HG02763 (cell line): ENCODE measurements around the gene ST14.

Experiments used
- ATAC-seq: cut with Tn5 transposase; IDR thresholded peaks from one replicate; pipeline ENCODE4 v1.9.1; 2021; ENCODE audit warnings: mild to moderate bottlenecking, moderate library complexity; ENCODE audit not compliant: unreplicated experiment

ST14 gene

DNA sequence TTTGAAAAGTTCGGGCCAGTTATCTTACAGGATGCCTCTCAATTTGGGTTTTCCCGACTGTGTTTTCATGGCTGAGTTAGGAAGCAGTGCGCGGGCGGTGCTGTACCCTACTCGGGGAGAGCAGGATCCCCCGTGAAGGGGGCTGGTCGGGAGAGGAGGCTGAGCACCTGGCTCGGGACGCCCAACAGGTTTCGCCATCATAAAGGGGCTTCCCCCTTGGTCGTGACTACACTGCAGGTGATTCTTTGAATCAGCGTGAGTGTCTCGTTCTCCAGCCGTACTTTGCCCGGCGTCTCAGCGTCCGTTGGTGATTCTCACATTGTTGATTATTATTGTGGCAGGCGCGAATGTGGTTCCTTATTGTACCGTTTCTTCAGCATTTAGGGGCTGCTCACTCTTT lies 46.6 kb downstream of the ST14 start:
- no peak for ATAC-seq

DNA sequence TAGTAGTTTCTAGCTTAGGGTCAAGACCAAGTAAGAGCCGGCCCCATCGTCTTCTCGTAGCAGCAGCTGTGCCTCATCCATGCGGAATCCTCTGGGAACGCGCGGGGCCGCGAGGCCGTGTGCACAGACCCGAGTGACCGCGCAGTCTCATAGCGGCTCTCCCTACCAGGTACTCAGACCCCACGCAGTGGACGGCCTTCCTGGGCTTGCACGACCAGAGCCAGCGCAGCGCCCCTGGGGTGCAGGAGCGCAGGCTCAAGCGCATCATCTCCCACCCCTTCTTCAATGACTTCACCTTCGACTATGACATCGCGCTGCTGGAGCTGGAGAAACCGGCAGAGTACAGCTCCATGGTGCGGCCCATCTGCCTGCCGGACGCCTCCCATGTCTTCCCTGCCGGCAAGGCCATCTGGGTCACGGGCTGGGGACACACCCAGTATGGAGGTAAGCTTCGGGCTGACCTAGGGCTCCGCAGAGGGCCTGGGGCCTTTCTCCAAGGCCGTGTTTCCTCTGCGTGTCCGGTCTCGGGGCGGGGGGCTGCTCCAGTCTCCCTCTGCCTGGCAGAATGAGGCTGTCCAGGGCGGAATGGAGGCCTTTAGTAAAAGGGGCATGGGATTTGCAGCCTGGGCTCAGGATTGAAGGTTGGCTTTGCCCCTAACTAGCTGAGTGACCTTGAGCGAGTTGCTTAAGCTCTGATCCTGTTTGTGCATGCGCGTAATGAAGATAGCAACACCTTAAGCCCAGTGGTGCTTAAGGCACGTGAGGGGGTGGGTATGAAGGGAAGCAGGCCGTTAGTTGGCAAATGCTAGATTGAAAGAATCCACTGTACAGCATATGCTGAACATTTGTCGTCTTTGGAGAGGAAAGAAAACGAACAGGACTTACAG lies 48.9 kb downstream of the ST14 start:
- ATAC-seq = no peak

DNA sequence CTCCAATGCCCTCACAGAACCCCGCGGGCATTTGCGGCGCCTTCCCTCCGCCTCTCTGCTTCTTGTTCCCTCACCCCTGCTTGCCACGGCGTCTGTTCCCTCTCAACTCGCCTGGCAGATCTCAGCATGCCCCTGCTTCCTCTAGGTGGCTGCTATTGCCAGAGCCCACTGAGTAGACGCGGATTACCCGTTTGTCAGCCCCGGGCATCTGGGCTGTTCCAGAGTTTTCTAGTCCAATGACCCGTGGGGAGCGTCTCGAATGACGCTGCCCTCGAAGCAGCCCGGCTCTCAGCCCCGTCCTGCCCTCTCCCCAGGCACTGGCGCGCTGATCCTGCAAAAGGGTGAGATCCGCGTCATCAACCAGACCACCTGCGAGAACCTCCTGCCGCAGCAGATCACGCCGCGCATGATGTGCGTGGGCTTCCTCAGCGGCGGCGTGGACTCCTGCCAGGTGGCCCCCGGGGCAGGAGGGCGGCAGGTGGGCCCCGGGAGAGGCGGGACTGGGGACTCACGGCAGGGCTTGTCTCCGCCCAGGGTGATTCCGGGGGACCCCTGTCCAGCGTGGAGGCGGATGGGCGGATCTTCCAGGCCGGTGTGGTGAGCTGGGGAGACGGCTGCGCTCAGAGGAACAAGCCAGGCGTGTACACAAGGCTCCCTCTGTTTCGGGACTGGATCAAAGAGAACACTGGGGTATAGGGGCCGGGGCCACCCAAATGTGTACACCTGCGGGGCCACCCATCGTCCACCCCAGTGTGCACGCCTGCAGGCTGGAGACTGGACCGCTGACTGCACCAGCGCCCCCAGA lies 49.7 kb downstream of the ST14 start:
- no peak for ATAC-seq

DNA sequence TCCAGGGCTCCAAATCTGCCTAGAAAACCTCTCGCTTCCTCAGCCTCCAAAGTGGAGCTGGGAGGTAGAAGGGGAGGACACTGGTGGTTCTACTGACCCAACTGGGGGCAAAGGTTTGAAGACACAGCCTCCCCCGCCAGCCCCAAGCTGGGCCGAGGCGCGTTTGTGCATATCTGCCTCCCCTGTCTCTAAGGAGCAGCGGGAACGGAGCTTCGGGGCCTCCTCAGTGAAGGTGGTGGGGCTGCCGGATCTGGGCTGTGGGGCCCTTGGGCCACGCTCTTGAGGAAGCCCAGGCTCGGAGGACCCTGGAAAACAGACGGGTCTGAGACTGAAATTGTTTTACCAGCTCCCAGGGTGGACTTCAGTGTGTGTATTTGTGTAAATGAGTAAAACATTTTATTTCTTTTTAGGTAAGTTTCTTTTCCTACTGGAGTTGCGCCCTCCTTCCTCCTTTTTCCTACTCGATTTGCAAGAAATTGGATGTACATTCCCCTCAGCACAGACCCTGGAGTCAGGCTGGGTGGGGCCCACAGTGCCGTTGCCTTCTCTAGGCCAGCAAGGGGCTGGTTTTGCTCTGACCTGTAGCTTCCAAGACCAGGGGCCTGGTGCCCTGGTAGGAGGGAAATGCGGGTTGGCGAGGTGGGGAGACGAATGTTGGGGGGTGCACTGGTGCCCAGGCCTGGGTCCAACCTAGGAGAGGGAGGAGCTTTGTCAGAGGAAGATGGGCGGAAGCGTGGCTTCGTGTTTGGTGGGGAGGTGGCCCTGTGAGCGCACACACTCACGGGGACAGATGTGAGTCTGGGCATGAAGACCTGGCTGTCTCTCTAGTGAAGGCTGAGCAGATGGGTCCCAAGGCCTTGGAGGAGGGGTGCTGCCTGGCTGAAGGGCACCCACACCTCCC lies 50.6 kb downstream of the ST14 start:
- no peak for ATAC-seq

DNA sequence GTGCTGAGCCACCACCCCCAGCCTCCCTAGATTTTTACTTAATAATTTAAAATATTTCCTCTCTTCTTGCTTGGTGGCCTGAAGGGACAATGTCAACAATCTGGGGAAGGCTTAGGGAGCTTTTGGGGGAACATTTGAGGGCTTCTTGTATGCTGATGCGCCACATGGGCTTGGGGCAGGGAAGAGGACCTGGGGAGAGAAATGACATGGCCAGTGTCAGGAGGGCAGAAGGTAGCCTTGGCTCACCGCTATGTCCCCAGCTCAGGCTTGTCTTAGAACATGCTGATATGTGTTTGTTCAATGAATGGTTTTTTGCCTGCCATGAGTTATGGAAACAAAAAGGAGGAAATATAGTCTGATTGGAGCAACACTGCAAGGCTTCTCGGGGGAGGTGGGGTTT lies 51.6 kb downstream of the ST14 start:
- ATAC-seq = no peak

DNA sequence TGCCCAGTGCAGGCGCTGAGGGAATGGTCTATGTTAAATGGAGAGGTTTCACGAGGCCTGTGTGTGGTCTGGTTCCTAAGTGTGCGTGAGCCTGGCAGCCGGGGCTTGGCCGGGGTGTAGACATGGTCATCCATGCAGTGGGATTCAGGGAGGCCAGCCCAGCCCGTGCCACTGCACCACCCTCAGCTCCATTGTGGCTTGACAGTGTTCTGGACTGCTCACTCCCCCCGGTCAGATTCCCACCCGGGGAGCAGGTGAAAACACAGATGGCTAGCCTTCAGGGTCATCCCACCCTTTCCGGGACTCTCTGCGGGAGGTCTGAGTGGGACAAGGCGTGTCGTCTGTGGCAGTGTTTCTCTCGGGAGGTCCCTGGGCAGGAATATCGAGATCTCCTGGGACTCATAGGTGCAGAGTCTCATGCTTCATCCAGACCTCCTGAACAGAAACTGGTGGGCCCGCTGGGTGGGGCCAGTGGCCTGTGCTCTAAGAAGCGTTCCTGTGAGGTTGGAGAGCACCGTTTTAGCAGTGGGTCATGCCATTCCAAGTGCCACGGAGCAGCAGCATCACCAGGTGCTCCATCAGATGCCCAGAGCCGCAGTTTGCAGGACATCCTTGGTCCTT lies 52.3 kb downstream of the ST14 start:
- ATAC-seq = no peak

DNA sequence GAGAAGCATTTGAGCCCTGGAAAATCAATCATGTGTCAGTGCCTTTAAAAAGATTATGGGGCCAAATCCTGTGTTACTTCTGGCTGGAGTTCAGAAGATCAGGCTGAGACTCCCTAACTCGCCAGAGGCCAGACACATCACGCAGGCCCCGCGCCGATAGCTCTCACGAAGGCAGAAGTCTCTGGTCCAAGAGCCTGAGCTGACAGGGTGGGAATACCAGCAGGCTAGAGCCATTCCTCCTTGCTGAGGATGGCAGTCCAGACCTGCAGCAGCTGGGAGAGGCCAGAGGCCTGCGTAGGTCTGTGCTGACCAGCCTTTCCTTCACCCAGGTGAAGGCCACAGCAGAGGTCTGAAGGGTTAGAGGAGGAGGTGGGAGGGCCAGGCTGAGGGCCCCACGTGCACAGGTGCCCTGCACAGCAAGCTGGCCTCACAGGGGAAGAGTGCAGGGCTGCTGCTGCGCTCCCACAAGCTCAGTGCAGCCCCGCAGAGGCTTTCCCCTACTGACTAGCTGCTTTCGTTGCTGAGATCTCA lies 52.9 kb downstream of the ST14 start:
- no peak for ATAC-seq

DNA sequence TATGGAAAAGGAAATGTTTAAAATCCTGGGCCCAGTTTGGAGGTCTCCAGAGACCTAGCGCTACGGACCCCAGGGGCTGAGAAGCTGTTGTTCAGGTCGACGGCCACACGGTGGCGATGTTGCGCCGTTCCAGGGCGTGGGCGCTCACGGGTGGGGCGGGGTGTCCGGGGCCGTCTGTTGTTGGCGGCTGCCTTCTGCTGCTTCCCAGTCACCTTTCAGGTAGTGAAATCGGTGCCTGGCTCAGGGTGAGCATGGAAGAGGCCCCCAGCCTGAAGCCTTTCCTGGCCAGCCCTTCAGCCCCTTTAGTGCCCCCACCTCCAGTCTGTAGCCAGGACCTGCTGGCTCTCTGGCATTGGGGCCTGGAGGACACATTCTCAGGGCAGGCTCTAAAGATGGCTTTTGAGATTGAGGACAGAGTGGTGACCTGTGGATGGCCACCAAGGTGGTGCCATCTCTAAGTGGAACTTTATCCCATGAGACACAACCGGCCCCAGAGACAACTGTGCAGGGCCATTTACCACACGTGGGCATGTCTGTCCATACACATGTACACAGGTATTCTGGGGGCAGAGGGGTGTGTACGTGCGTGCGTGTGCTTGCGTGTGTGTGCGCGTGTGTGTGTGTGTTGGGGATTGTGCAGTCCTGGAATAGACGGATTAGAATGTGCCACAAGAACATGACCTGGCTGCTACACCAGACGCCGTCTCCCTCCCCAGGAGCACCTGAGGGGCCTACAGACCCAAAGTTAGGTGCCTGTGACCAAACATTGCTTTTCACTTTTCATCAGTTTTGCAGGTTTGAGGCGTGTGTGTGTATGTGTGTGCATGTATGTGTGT lies 53.8 kb downstream of the ST14 start:
- ATAC-seq = peak; percentile 69

DNA sequence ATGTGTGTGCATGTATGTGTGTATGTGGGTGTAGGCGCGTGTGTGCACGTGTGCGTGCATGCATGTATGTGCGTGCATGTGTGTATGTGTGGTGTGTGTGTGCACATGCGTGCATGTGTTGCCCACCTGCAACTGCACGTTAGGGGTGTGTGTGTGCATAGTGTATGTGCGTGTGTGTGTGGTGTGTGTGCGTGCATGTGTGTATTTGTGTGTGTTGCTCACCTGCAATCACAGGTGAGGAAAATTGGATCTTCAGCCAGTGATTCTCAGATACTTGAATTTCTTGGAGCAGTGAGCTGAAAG lies 54.3 kb downstream of the ST14 start:
- ATAC-seq = no peak

DNA sequence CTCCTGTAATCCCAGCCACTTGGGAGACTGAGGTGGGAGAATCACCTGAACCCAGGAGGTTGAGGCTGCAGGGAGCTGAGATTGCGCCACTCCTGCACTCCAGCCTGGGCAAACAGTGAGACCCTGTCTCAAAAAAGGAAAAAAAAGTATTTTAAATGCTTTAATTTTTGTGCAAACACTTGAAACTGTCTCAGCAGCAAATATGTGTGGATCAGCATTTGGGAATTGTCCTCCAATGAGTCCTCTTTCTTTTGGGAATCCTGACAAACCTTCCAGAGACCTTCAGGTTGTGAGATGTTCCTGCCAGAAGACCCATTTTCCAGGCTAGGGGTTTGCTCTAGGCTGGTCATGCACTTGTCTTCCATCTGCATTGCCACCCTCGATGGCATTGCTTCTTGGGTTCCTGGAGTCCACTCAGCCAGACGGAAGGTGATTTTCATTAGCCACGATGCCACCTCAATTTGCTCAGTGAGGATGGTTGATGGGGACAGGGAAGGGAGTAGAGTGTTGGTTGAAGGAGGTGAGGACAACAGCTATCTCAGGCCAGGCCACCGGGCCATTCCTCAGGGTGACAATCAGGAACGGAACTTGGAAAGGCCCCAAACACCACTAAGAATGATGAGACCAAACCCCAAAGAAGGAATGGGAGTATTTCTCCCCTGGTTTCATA lies 55.4 kb downstream of the ST14 start:
- no peak for ATAC-seq

DNA sequence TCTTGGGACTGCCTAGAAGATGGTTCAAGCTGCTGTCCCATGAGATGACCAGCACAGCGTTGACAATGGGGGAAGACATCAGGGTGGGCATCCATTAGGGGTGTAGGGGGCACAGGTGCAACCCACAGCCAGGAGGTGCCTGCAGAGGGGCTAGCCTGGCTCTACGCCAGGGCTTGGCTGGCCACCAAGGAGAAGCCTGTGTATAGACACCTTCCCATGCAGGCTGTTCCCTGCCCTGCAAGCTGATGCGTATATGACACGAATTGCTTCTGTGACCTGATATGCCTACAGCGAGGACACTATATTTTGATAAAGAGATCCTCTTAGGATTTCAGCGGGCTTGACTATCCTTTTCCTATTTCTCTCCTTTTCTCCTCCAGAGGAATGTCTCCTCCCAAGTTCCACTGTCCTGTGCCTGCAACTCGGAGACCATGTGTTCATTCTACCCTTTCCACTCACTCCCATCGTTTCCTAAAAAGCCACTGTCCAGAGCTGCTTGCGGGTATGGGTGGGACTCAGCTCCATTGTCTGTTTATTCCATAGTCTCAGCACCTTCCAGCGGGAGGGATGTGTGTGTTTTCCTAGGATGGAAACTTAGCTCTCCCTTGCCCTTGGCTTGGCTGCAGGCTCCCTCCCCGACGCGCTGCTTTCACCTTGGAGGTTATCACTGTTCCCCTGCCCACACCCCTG lies 56.1 kb downstream of the ST14 start:
- no peak for ATAC-seq

DNA sequence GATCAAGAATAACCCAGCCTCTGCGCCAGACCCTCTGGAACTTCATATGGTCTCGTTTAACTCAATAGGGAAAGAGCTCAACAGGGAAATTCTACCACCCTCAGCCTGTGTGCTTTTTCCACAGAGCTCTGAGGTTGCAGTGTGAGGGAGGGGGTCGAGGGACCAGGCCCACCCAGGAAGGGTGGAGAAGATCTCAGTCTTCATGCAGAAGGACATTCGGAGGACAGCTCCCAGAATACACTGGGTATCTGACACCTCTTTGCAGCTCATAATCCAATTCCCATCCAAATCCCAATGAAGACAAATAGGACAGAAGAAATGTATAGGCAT lies 56.6 kb downstream of the ST14 start:
- no peak for ATAC-seq

DNA sequence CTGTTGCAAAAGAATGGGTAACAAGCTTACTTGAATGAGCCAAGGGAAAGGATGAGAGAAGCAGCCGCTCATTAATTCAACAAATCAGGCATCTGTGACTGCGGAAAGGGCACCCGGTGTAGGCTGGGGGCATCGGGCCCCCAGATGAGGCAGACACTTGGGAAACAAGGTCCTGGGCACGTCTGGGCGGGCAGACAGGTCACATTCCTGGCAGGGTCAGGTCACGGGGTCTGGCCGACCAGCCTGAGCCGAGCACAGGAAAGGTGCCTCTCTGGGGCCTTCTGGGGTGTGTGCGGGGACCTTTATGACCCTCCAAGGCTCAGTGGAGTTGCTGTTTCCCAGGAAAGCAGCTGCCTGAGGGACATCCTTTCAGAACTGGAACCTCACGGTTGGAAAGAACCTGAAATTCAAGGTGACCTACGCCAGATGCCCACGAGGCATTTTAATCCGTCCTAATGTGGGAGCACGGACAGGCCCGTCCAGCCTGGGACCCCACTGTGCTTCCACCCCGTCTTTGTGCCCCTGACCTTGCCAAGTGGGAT lies 57.1 kb downstream of the ST14 start:
- ATAC-seq = no peak

DNA sequence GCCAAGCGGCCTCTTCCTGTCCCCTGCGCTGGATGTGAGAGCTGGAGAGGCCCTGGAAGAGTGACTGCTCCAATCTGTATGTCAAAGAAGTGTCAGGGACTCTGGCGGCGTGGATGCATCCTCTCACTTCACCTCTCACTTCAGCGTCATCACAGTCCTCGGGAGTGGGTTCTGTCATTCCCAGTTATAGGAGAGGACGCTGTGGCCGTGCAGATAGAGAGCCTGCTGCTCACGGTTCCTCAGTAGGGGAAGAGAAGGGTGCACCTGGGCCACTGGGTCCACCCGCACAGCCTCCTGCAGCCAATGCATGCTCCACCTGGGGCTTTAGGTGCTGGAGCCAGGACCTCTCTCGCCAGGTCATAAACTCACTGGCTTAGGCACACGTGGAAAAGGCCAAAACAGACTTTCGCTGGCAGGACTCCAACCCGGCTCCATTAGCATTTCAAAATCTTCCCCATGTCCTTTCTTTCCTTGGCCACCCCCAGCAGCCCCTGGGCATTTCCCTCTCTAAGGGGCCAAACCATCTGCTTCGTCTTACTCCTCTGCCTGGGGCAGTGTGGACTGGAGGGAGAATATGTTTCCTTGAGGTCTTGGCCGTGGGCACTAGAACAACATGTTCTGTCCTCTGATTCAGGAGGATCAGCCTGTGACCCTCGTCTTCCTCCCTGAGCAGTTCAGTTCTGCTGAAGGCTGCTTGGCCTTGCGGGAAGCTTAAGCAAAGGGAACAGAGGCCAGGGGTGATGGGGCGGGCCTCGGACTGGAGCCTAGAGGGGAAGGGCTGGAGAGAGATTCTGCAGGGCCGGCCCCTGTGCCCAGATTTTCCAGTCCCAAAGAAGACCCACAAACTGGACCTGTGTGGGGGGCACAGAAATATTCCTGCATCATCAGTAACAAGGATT lies 57.8 kb downstream of the ST14 start:
- no peak for ATAC-seq

DNA sequence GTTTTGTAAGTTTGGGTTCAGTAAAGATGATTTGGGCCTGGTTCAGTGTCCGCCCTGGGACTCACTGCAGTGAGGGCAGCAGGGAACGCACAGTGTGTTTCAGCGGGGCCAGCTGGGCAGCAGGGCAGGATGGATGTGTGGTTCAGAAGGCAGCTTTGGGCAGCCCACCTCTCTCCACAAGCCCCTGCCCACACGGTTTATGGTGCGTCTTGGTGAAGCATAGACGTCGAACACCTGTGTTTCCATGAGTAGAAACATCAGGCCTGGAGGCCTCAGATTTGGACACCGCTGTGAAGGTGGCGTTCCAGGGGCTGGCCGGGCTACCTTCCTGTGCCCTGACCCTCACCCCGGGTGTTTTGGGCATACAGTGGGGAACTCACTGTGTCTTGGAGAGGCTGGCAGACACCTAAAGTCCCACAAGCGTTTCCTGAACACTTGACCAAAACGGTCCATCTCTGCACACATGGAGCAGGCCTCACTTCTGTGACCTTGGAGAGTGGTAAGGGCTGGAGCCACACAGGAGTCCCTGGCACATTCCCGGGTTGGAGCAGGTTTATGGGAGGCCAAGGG lies 59.0 kb downstream of the ST14 start:
- ATAC-seq = no peak

DNA sequence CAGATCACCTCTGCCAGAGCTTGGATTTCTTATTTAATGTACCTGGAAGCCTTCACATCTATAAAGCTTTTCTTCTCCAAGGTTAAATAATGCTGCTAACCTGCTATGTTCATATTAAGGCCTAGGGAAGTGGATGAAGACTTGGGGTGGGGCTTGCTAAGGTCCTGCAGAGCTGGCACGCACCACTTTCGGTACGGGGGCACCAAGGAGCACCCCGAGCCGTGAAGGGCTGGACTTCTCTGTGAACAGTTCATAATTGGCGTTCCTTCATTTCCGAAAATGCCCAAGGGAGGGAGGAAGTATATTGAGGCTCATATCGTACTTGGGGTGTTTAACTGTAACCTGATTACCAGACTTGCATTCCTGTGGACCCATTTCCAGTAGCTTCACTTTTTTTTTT lies 59.6 kb downstream of the ST14 start:
- ATAC-seq = no peak
